ENCODE measurements around the gene RNFT1. TPM values are rescaled to one million over a fixed set of nuclear protein-coding genes. Genes with fewer than 3 reads are reported as not detected.
"Not testable (repeated sequence)": the region's sequence is repeated elsewhere in the genome, so short reads cannot be mapped to it uniquely, and the experiment has no call there.

RNFT1 gene
- total RNA-seq: 10 to 100 TPM; 15.7 to 37.7 (median 29.1) TPM

DNA sequence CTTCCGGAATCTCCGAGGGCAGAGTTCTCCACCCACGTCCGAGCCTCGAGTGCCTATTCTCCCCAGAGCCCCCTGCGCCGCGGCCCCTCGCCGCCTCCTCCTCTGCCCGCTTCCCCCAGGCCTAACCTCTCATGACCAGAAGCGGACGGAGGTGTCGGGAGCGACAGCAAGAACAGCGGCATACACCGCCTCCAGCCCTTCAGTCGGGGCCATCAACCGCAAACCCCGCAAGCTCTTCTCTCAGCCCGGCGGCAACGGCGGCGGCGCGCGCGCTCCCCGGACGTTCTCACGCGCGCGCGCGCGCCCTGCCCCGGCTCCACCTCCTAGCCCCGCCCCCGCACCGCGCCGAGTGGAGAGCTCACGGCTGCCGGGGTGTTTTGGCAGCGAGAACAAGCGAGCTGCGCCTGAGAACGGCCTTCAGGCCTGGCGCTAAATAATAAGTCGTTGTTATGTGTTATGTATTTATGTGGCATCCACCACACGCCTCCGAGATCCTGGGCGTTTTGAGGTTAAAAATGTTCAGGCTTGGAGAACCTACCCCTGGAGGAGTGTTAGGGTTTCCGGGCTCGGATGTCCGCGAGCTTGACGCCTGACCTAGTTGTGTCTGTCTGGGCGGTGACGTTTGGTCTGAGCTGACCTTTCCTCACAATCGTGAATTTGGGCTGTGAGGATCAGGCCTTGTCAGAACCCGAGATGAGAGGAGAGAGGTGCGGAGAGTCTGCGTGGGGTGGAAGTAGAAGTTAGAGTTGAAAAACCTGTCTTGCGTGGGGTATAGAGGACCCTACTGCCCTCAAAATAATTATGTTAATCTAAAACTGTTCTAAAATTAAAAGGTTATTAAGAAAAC lies at the start of gene RNFT1:
RNFT1 (minus strand) TSS at position 259 of the 847 bp plus-strand sequence; CDS start at position 182, 77 bp downstream.
- Histone ChIP-seq H3K36me3 (no peaks in the 10 kb centered on the region), H3K4me1 (peaks cover 0 to 10% (median 0%) of the 10 kb centered on the region in 4 donors), H3K27ac (peak within 1 kb of the TSS; percentile 89 to 94 (median 92)), H3K4me3 (peak within 1 kb of the TSS; percentile 76 to 97 (median 79)), H3K9me3 (no peaks in the 10 kb centered on the region), H3K27me3 (no peaks in the 10 kb centered on the region)
- TF ChIP-seq CTCF (IDR thresholded peaks at IDR 0.05): no peak
- peak; percentile 70 to 75 for TF ChIP-seq POLR2A (IDR thresholded peaks at IDR 0.05)
- DNase-seq: peak; percentile 89 to 96 (median 95)

DNA sequence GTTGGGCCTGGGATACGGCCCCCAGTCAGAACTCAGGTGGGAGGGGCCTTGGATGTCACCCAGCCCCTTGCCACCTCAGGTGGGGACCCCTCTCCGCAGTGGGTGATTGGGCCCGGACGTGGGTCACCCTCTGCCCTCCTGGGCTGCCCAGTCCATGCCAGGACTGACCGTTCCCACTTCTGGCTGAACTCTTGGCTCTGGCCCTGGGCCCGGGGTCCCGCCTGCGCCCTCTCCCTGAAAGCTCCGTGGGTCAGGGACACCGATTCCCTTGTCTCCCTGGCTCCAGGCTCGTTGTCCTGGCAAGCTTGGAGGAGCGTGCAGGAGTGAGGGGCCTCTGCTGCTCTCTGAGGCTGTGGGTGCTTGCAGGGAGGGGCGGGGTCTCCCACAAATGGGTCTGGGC lies 44.8 kb upstream of the RNFT1 start:
- not testable (repeated sequence) for H3K4me1 ChIP-seq, H3K27ac ChIP-seq, H3K9me3 ChIP-seq, DNase-seq, H3K27me3 ChIP-seq, H3K36me3 ChIP-seq, H3K4me3 ChIP-seq

GRCh38 chr17:60008377-60008776 lies 43.8 kb upstream of the RNFT1 start:
- H3K27me3 ChIP-seq, H3K36me3 ChIP-seq: not testable (repeated sequence)

GRCh38 chr17:60006160-60006559 lies 41.6 kb upstream of the RNFT1 start:
- no peaks in the 10 kb centered on the region for H3K27me3 ChIP-seq
- no peaks in the 10 kb centered on the region for H3K36me3 ChIP-seq
- H3K4me3 ChIP-seq: no peak overlapping the region
- no peak for DNase-seq
- TF ChIP-seq CTCF (IDR thresholded peaks at IDR 0.05) (no peak), POLR2A (IDR thresholded peaks at IDR 0.05) (no peak)
- H3K27ac ChIP-seq: no peak overlapping the region
- no peaks in the 10 kb centered on the region for H3K4me1 ChIP-seq
- H3K9me3 ChIP-seq: no peaks in the 10 kb centered on the region

More at GRCh38 chr17:60008377-60008776, 43.8 kb upstream of the RNFT1 start:
- not testable (repeated sequence) for H3K4me3 ChIP-seq, H3K27ac ChIP-seq, DNase-seq, H3K4me1 ChIP-seq, H3K9me3 ChIP-seq

- H3K27me3 ChIP-seq, H3K27ac ChIP-seq, H3K9me3 ChIP-seq, H3K4me1 ChIP-seq, DNase-seq, H3K36me3 ChIP-seq, H3K4me3 ChIP-seq: not testable (repeated sequence)
Measured at GRCh38 chr17:60004561-60004960, 40.0 kb upstream of the RNFT1 start.

DNA sequence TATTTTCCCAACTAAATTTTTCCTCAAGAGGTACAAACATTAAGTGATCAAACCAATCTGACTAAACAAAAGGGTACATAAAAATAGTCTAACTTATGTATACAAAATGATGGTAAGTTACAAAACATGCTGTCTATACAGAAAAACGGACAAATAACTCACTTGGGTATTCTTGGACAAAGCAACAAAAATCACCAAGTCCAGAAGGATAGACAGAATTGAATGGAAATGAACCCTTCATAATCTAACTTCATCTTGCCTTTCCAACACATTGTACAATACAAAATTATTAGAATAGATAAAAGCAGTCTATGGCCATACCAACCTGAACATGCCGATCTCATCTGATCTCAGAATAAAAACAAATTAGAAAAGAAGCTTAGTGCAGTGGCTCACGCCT lies 37.9 kb upstream of the RNFT1 start:
- H3K4me3 ChIP-seq, H3K9me3 ChIP-seq, DNase-seq, H3K27me3 ChIP-seq, H3K4me1 ChIP-seq, H3K27ac ChIP-seq, H3K36me3 ChIP-seq: not testable (repeated sequence)

GRCh38 chr17:59996608-59997007 lies 32.1 kb upstream of the RNFT1 start:
- not testable (repeated sequence) for H3K36me3 ChIP-seq, DNase-seq, H3K27ac ChIP-seq, H3K9me3 ChIP-seq, H3K27me3 ChIP-seq, H3K4me1 ChIP-seq, H3K4me3 ChIP-seq

DNA sequence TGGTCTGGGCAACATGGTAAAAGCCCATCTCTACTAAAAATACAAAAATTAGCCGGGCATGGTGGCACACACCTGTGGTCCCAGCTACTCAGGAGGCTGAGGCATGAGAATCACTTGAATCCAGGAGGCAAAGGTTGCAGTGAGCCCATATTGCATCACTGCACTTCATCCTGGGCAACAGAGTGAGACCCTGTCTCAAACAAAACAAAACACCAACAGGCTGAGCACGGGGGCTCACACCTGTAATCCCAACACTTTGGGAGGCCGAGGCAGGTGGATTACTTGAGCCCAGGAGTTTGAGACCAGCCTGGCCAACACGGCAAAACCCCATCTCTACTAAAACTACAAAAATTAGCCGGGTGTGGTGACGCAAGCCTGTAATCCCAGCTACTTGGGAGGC lies 10.6 kb upstream of the RNFT1 start:
- H3K36me3 ChIP-seq: not testable (repeated sequence)

DNA sequence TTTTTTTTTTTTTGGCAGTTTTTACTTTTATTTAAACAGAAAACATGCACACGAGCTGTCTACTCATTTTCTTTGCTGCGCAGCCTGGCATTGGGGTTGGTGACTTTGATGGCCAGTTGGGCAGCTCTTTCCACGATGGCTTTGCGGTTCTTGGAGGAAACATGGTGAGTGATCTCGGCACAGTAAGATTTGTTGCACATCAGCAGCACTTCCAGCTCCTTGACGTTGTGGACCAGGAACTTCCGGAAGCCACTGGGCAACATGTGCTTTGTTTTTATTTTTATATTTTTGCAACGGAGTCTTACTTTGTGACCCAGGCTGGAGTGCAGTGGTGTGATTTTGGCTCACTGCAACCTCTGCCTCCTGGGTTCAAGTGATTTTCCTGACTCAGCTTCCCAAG lies 8.9 kb upstream of the RNFT1 start:
- not testable (repeated sequence) for DNase-seq, H3K9me3 ChIP-seq, H3K4me3 ChIP-seq, H3K36me3 ChIP-seq, H3K27me3 ChIP-seq, H3K4me1 ChIP-seq, H3K27ac ChIP-seq

More for the DNA sequence above, 10.6 kb upstream of the RNFT1 start:
- not testable (repeated sequence) for H3K4me1 ChIP-seq, H3K27me3 ChIP-seq, H3K9me3 ChIP-seq, H3K27ac ChIP-seq, H3K4me3 ChIP-seq, DNase-seq
